ENCODE measurements around the gene ADD2. TPM values are rescaled to one million over a fixed set of nuclear protein-coding genes. Genes with fewer than 3 reads are reported as not detected.

ADD2 gene
- polyA plus RNA-seq, 6 donors from 2014 or later: 1.9 to 12.5 (median 4.9) TPM

DNA sequence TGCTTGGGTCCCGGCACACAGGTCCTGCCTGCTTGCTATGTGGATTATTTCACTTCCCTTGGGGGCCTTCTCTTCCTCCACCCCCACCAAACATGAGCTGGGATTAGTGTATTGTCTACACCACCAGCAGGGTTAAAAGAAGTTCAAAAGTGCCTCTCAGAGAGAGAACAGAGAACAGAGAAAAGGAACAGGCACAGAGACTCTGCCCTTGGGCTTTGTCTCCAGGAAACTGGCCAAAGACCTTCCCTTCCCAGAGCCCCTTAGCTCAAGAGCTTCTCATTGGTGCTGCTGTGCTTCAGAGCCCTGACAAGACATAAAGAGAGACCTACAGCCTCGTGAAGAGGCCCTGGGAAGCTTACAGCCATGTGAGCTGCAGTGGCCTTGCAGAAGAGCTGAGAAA, 29.5 kb upstream of the ADD2 start:
- H3K27me3 Mint-ChIP-seq: peaks cover 60 to 75% (median 66%) of the 10 kb centered on the region in 3 donors
- H3K4me1 Mint-ChIP-seq: no peaks in the 10 kb centered on the region
- DNase-seq (no peak), ATAC-seq (ENCODE audit: low read depth in 2 of 2) (no peak)
- peaks cover 9% of the 10 kb centered on the region in 2 donors for H3K36me3 Mint-ChIP-seq
- no peak overlapping the region for H3K4me3 Mint-ChIP-seq
- no peak overlapping the region for H3K27ac Mint-ChIP-seq
- H3K9me3 Mint-ChIP-seq: peaks cover 6 to 23% (median 10%) of the 10 kb centered on the region in 7 donors

DNA sequence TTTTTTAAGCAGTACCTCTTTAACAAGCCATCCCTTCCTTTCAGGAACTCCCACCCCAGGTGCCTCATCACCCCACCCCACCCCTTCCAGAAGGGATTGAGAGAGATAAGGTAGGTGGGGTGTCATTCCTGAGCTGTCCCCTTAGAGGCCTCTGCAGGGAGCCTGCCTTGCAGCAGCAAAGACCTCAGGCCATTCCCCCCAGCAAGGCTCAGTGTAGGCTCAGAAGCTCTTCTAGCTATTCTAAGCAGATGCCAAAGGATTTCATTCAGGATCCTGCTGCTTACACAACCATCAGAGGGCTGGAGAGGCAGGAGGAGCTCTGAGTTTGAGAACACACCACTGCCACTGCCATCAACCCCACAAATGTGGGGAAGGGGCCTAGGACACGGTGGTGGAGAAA, 28.3 kb upstream of the ADD2 start:
- Mint-ChIP-seq H3K4me3 (no peak overlapping the region), H3K9me3 (peaks cover 6 to 23% (median 10%) of the 10 kb centered on the region in 7 donors), H3K27ac (no peak overlapping the region), H3K4me1 (no peaks in the 10 kb centered on the region), H3K27me3 (peaks cover 66 to 81% (median 77%) of the 10 kb centered on the region in 3 donors), H3K36me3 (peaks cover 9% of the 10 kb centered on the region in 2 donors)
- DNase-seq (no peak), ATAC-seq (ENCODE audit: low read depth in 2 of 2) (no peak)

DNA sequence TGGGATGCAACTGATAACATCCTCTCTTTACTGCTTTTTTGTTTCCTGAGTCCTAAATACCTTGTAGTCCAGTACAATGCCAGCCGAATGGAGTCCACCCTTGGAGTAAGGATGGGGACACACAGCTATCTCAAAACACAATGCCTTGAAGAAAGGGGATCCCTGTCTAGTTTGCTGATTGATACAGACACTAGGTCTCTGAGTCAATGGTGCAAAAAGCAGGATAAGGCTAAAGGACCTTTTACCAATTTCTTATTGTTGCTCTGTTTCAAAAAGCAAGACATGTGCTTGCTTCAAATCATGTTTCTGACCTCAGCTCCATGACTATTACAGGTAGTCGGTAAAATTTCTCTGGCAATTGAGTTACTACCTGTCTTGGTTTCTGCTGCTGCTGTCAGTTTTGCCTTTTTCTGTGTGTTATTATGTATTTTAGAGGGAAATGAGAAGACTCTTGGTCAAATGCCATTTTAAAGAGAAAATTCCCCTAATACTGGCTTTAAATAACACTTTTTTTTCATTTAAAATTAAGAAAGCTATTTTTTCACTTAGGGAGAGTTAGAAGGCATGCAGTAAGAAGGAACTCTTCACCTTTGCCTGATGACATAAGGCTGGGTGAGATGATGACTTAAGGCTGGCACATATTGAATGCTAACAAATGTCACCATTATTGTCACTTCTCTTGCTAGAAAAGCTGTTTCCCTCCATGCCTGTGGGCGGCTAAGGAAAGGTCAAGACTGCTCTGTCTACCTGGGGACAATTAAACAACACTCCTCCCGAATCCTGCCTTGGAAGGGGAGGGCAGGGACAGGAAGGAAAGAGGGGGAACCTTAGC, 27.4 kb upstream of the ADD2 start:
- ATAC-seq (ENCODE audit: low read depth in 2 of 2) (no peak), DNase-seq (no peak)
- Mint-ChIP-seq H3K27me3 (peaks cover 61 to 80% (median 77%) of the 10 kb centered on the region in 3 donors), H3K9me3 (peaks cover 6 to 22% (median 10%) of the 10 kb centered on the region in 7 donors), H3K4me1 (no peaks in the 10 kb centered on the region), H3K36me3 (peaks cover 9% of the 10 kb centered on the region in 2 donors), H3K27ac (no peak overlapping the region), H3K4me3 (no peak overlapping the region)

DNA sequence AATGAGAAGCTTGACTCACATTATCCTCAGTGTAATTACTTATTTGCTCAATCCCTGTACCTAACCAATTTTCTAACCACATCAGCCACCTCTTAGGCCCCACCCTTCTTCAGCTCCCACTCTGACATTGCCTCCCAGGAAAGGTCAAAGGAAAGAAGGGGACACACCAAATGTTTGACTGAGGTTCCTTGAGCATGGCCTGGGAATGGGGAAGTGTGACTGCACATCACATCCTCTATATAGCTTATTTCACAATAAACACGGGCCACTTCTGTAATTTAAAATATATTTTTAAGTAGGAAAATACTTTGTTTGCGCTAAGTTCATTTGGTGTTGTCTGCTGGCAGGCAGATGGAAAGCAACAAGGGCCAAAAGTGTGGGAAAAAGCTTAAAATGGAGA, 25.4 kb upstream of the ADD2 start:
- ATAC-seq (ENCODE audit: low read depth in 2 of 2): no peak
- H3K9me3 Mint-ChIP-seq: peaks cover 0 to 8% (median 0%) of the 10 kb centered on the region in 7 donors
- H3K4me3 Mint-ChIP-seq: no peak overlapping the region
- H3K27ac Mint-ChIP-seq: no peak overlapping the region
- peaks cover 61 to 76% (median 73%) of the 10 kb centered on the region in 3 donors for H3K27me3 Mint-ChIP-seq
- DNase-seq: no peak
- peaks cover 6 to 8% (median 6%) of the 10 kb centered on the region in 3 donors for H3K4me1 Mint-ChIP-seq
- no peaks in the 10 kb centered on the region for H3K36me3 Mint-ChIP-seq

DNA sequence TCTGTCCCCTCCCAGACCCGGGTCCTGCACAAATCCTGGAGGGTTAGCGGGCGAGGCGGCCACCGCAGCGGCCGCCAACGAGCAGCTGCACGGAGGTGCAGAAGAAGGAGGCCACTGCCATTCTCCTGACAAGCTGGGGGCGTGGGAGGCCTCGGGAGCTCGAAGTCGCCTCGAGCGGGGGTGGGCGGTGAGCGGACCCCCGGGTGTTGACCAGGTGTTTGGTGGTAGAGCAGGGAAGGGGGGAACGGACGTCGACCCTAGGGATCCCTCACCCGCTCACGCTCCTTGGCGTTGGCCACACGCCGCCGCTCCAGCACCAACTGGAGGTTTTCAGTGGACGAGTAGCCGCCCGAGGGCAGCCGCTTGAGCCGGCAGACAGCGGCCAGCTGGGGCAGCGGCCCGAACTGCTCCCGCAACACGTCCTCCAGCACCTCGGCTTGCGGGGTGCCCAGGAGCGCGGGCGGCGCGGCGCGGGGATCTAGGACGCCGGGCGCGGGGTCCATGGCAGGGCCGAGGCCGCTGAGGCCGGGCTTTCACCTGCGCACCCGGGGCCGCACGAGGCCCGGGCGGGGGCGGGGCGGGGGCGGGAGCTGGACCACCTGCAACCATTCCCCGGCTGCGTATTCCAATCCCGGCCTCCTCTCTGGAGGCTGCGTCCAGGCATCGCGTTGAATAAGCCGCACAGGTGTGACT, 22.3 kb upstream of the ADD2 start, which contains the start of gene FIGLA:
Gene FIGLA, minus strand, starts transcription at position 508 of the 693 bp plus-strand sequence. Its CDS starts 5 bp downstream, at position 503.
- Mint-ChIP-seq H3K36me3 (no peaks in the 10 kb centered on the region), H3K4me3 (peak within 1 kb of the TSS; percentile 44 to 93 (median 84)), H3K4me1 (peaks cover 6 to 9% (median 8%) of the 10 kb centered on the region in 3 donors), H3K27me3 (peaks cover 68 to 76% (median 71%) of the 10 kb centered on the region in 3 donors), H3K27ac (peak within 1 kb of the TSS in 1 of 6 donors; percentile 10), H3K9me3 (no peaks in the 10 kb centered on the region)
- ATAC-seq (ENCODE audit: low read depth in 2 of 2): peak; percentile 10 to 16
- DNase-seq: no peak

DNA sequence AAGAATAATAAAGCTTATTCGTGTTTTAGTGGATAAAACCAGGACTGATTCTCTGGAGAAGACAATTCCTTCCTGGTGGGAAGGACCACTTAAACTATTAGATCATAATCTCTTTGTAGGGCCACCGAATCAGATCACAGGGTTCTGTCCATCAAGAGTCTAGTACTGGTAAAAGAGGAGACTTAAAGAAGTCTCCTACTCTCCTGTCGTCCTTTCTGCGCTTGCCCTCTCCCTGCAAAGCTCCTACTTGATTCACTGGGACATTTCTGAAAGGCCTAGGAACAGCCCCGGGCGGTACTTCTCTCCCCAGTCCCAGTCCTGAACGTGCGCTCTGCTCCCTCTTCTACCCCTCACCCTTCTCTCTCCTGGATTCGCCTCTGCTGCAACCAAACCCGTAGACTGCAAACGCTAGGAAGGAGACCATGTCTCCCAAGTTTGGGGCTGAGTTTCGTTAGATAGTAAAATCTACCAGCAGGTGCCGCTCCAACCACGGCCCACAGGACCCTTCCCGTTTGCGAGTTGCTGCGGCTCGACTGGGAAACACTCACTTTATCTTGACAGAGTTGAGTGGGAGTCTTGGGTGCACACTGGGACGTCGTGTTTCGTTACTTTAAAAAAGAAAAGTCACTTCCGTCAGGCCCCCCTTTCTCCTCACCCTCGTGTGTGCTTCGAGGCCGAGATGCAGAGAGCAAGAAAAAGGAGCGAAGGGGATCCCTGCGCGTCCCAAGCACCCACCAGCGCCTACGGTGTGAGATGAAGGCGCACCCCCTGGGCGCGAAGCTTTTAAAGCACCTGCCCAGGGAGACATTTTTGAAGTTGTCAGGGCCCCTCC, 21.5 kb upstream of the ADD2 start:
- Mint-ChIP-seq H3K4me3 (peak overlapping the region; percentile 44 to 93 (median 84)), H3K36me3 (no peaks in the 10 kb centered on the region), H3K27me3 (peaks cover 64 to 68% (median 66%) of the 10 kb centered on the region in 3 donors), H3K27ac (peak overlapping the region in 1 of 6 donors; percentile 10), H3K4me1 (peaks cover 6 to 11% (median 8%) of the 10 kb centered on the region in 3 donors), H3K9me3 (no peaks in the 10 kb centered on the region)
- DNase-seq: peak; percentile 42
- peak; percentile 73 to 79 for ATAC-seq (ENCODE audit: low read depth in 2 of 2)

DNA sequence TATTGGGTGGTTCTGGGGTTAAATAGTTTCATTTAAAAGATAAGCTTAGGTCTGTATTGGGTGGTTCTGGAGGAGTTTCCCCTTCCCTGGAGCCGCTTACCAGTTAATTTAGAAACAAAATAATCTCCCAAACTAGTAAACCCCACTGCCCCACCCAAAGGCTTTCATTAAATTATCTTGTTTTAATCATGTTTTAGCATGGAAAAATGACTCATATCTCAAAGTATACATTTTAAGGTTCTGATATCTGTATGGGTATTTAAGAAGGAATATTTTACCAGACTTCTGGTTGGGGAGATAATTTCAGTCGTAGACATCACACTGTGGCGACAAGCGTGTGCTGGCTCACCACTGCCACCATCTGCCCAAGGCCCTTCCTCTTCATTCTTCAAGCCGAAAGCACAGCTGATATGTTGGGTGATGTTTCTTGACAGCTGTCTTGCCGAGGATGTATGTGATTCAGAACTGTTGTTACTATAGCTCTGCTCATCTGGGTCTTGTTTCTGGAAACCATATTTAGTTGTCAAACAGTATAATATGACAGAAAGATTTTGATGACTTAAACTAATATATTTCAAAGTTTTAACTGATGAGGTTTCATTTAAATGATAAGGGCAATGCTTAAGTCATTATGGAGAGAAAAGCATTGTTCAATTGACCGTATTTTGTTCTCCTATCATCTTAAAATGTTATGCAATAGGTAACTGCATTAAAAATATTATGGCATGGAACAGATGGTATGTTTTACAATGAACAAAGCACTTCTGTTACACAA, 17.3 kb upstream of the ADD2 start:
- H3K4me1 Mint-ChIP-seq: peaks cover 6 to 11% (median 8%) of the 10 kb centered on the region in 3 donors
- ATAC-seq (ENCODE audit: low read depth in 2 of 2) (peak; percentile 61 to 64), DNase-seq (no peak)
- H3K27ac Mint-ChIP-seq: no peak overlapping the region
- H3K36me3 Mint-ChIP-seq: no peaks in the 10 kb centered on the region
- peaks cover 45 to 50% (median 48%) of the 10 kb centered on the region in 3 donors for H3K27me3 Mint-ChIP-seq
- no peak overlapping the region for H3K4me3 Mint-ChIP-seq
- no peaks in the 10 kb centered on the region for H3K9me3 Mint-ChIP-seq

DNA sequence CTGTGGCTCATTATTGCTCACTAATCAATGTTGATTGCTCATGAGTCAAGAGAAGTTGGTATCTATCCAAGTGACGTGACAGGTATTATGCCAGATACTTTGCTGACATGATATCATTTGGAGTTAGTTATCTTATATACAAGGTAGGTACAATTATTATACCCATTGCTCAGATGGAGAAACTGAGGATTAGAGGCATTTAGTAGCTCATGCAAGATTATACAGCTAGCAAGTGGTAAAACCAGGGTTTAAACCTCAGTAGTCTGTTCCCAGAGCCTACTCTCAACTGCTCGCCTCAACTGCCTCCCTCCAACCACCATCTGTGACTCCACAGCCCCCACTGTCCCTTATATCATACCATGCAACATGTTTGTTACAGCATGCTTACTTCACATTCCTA, 16.3 kb upstream of the ADD2 start:
- no peaks in the 10 kb centered on the region for H3K36me3 Mint-ChIP-seq

DNA sequence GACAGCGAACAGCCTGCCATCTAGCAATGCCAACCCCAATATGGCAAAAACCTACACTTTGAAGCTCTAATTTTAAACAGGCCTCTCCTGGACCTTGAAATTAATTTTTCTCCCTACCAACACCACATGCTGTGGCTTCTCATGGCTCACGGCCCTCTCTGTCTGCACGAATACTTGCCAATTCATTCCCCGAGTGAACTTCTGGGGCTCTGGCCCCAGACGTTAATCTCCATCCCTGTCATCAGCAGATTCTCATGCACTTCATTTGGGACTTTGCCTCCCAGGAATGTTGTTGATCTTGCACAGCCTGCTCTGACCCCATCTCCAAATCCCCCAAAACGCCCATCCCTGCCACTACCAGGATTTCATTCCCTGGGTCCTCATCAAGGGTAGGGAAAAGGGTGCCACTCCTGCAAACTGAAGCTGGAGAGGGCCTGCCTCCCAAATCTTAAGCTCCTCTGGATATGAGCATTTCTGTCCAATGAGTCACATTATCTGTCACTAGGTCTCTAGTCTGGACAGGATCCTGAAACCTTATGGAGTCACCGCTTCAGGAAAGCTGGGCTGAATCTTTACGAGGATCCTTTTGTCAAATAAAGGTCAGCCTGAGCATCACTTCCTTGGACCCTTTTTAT, 12.0 kb upstream of the ADD2 start:
- ATAC-seq (ENCODE audit: low read depth in 2 of 2) (no peak), DNase-seq (no peak)
- H3K36me3 Mint-ChIP-seq: no peaks in the 10 kb centered on the region
- peaks cover 0 to 4% (median 0%) of the 10 kb centered on the region in 7 donors for H3K9me3 Mint-ChIP-seq
- H3K4me1 Mint-ChIP-seq: no peaks in the 10 kb centered on the region
- peaks cover 44 to 52% (median 47%) of the 10 kb centered on the region in 3 donors for H3K27me3 Mint-ChIP-seq
- no peak overlapping the region for H3K27ac Mint-ChIP-seq
- H3K4me3 Mint-ChIP-seq: no peak overlapping the region

More for the DNA sequence above, 16.3 kb upstream of the ADD2 start:
- Mint-ChIP-seq H3K4me1 (peaks cover under 1 to 5% (median 2%) of the 10 kb centered on the region in 3 donors), H3K27me3 (peaks cover 47 to 53% (median 49%) of the 10 kb centered on the region in 3 donors), H3K27ac (no peak overlapping the region), H3K4me3 (no peak overlapping the region), H3K9me3 (no peaks in the 10 kb centered on the region)
- DNase-seq (no peak), ATAC-seq (ENCODE audit: low read depth in 2 of 2) (no peak)

DNA sequence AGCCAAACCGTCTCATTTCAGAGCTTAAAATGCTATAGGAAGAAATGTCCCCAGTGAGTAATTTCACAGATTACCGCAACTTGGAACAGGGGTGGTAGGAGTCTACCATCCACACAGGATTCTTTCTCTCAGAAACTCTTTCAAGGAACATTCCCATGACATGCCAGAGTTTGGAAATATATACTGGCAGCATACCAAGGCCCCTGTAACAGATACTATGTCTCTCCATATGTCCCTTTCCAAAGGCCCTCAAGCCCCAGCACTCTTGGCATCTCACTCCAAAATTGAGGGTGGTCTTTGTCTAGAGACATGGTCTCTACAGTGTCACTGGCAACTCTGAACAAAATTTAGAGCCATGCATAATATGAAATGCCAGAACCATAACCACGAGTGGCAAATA, 11.5 kb upstream of the ADD2 start:
- DNase-seq (no peak), ATAC-seq (ENCODE audit: low read depth in 2 of 2) (no peak)
- no peak overlapping the region for H3K27ac Mint-ChIP-seq
- H3K36me3 Mint-ChIP-seq: peaks cover 0 to under 1% of the 10 kb centered on the region in 2 donors
- H3K9me3 Mint-ChIP-seq: peaks cover 0 to 4% (median 0%) of the 10 kb centered on the region in 7 donors
- no peaks in the 10 kb centered on the region for H3K4me1 Mint-ChIP-seq
- no peak overlapping the region for H3K4me3 Mint-ChIP-seq
- H3K27me3 Mint-ChIP-seq: peaks cover 49 to 53% (median 53%) of the 10 kb centered on the region in 3 donors

DNA sequence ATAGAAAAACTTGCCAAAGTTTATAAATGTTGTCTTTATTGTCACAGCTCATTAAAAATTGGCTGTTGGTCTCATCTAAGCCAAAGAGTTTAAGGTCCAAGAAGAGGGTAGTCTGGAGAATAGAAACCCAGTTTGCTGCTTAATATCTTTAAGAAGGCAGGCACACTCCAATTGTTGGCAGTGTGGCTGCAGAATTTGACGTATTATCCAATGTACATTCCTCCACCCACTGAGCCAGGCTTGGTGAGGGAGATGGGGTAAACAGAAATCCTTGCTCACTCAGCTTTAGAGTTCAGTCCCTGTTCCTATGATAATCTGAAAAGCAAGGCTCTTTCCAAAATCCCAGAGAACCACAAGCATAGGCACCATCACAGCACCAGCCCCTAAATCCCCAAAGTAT, 10.7 kb upstream of the ADD2 start:
- peaks cover 58 to 61% (median 60%) of the 10 kb centered on the region in 3 donors for H3K27me3 Mint-ChIP-seq
- H3K36me3 Mint-ChIP-seq: peaks cover 2 to 9% of the 10 kb centered on the region in 2 donors
- peak overlapping the region in 1 of 6 donors; percentile 62 for H3K27ac Mint-ChIP-seq
- DNase-seq: no peak
- H3K4me1 Mint-ChIP-seq: peaks cover 0 to 2% (median 1%) of the 10 kb centered on the region in 3 donors
- no peak for ATAC-seq (ENCODE audit: low read depth in 2 of 2)
- H3K4me3 Mint-ChIP-seq: no peak overlapping the region
- H3K9me3 Mint-ChIP-seq: peaks cover under 1 to 10% (median 6%) of the 10 kb centered on the region in 7 donors

DNA sequence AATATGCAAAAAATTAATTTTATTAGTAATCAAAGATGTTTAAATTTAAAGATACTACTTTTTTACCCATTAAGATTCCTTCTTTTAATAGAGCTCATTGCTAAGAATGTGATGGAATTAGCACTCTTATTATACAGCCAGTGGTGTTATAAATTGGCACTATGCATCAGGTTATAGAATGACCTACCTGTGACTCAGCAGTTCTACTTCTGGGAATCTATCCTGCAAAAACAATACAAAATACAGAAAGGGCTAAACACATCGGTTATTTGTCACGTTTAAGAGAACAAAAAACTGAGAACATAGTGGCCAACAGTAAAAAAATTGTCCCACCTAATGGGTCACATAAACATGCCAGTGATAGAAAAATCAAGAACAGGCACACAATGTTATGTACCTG, 9.4 kb upstream of the ADD2 start:
- H3K9me3 Mint-ChIP-seq: peaks cover 3 to 20% (median 15%) of the 10 kb centered on the region in 7 donors
- no peak for DNase-seq
- H3K4me3 Mint-ChIP-seq: no peak overlapping the region
- no peak for ATAC-seq (ENCODE audit: low read depth in 2 of 2)
- peaks cover 10 to 13% of the 10 kb centered on the region in 2 donors for H3K36me3 Mint-ChIP-seq
- H3K4me1 Mint-ChIP-seq: peaks cover 0 to 6% (median 3%) of the 10 kb centered on the region in 3 donors
- H3K27me3 Mint-ChIP-seq: peaks cover 60 to 73% (median 70%) of the 10 kb centered on the region in 3 donors
- H3K27ac Mint-ChIP-seq: no peak overlapping the region
